GM23338 (cell line): ENCODE data around the gene UBA6. TPM values are rescaled to one million over a fixed set of nuclear protein-coding genes. Genes with fewer than 3 reads are reported as not detected.
"Not testable (repeated sequence)": the region's sequence is repeated elsewhere in the genome, so short reads cannot be mapped to it uniquely, and the experiment has no call there.

Experiments used
- ATAC-seq: fragments of 200-7000 bp; cut with Tn5 transposase; 3 replicates; pipeline ENCODE4 v1.9.1; 2020
- DNase-seq: peaks from one replicate; pipeline ENCODE4 v3.0.0-alpha.2; 2015; ENCODE audit warnings: low spot score
- H2AFZ ChIP-seq: fragments of 200-600 bp; sonication (generic); 2 replicates; pipeline ENCODE4 v1.8.0; 2016; ENCODE audit warnings: antibody characterized with exemption, mild to moderate bottlenecking, moderate library complexity
- H3F3A ChIP-seq: fragments of 200-600 bp; sonication (generic); replicated peaks from 2 replicates; pipeline ENCODE4 v1.8.0; 2017; ENCODE audit warnings: antibody characterized with exemption, mixed run types, low read depth
- H3K27ac ChIP-seq: fragments of 200-600 bp; sonication (generic); 2 replicates; pipeline ENCODE4 v1.6.1; 2016; ENCODE audit warnings: low read depth
- H3K27me3 ChIP-seq: fragments of 200-600 bp; sonication (generic); 2 replicates; pipeline ENCODE4 v1.8.0; 2016; ENCODE audit warnings: mild to moderate bottlenecking, mixed run types, moderate library complexity; ENCODE audit not compliant: insufficient read depth
- H3K36me3 ChIP-seq: fragments of 200-600 bp; sonication (generic); 2 replicates; pipeline ENCODE4 v1.8.0; 2016; ENCODE audit warnings: mild to moderate bottlenecking; ENCODE audit not compliant: insufficient read depth
- H3K4me1 ChIP-seq: fragments of 200-600 bp; sonication (generic); 2 replicates; pipeline ENCODE4 v1.8.0; 2016; ENCODE audit warnings: mild to moderate bottlenecking, moderate library complexity; ENCODE audit not compliant: insufficient read depth
- H3K4me2 ChIP-seq: fragments of 200-600 bp; sonication (generic); 2 replicates; pipeline ENCODE4 v1.7.1; 2017; ENCODE audit warnings: mixed run types
- H3K4me3 ChIP-seq: fragments of 200-600 bp; sonication (generic); 2 replicates; pipeline ENCODE4 v1.6.1; 2016; ENCODE audit warnings: mixed run types
- H3K79me2 ChIP-seq: fragments of 200-600 bp; sonication (generic); replicated peaks from 2 replicates; pipeline ENCODE4 v1.8.0; 2017; ENCODE audit warnings: mild to moderate bottlenecking; ENCODE audit not compliant: insufficient read depth
- H3K9me2 ChIP-seq: fragments of 200-600 bp; sonication (generic); 2 replicates; pipeline ENCODE4 v1.8.0; 2017; ENCODE audit not compliant: insufficient read depth
- H4K20me1 ChIP-seq: fragments of 200-600 bp; sonication (generic); replicated peaks from 2 replicates; pipeline ENCODE4 v1.8.0; 2017; ENCODE audit warnings: mild to moderate bottlenecking; ENCODE audit not compliant: insufficient read depth
- H3K27ac Mint-ChIP-seq: 2 replicates; pipeline ENCODE4 v1.8.0; 2020; ENCODE audit warnings: inconsistent platforms, mild to moderate bottlenecking, moderate library complexity, mixed read lengths
- H3K27me3 Mint-ChIP-seq: 3 replicates; pipeline ENCODE4 v1.8.0; 2022; ENCODE audit warnings: low read depth, mild to moderate bottlenecking, moderate library complexity, mixed read lengths, inconsistent platforms; ENCODE audit not compliant: insufficient read depth, poor library complexity
- H3K36me3 Mint-ChIP-seq: 3 replicates; pipeline ENCODE4 v1.8.0; 2021; ENCODE audit warnings: low read depth, mild to moderate bottlenecking, inconsistent platforms, moderate library complexity, mixed read lengths
- H3K4me1 Mint-ChIP-seq: 3 replicates; pipeline ENCODE4 v1.8.0; 2020; ENCODE audit warnings: mild to moderate bottlenecking, inconsistent platforms, mixed read lengths
- H3K4me3 Mint-ChIP-seq: 3 replicates; pipeline ENCODE4 v1.8.0; 2021; ENCODE audit warnings: moderate library complexity, mild to moderate bottlenecking, inconsistent platforms, mixed read lengths
- H3K9me3 Mint-ChIP-seq: 3 replicates; pipeline ENCODE4 v1.8.0; 2020; ENCODE audit warnings: moderate library complexity, mild to moderate bottlenecking, inconsistent platforms, mixed read lengths
- CREB1 ChIP-seq: fragments of 250-450 bp; sonication (Bioruptor Pico); IDR thresholded peaks from 2 replicates; pipeline ENCODE4 v1.5.0; 2020; ENCODE audit warnings: low read depth, mild to moderate bottlenecking, moderate library complexity
- EZH2 ChIP-seq: fragments of 200-600 bp; sonication (generic); IDR thresholded peaks from one replicate; pipeline ENCODE4 v1.8.0; 2017; ENCODE audit warnings: antibody characterized with exemption, mild to moderate bottlenecking, low read depth; ENCODE audit not compliant: unreplicated experiment
- EZH2phosphoT487 ChIP-seq: fragments of 200-600 bp; sonication (generic); IDR thresholded peaks from one replicate; pipeline ENCODE4 v1.8.1; 2018; ENCODE audit warnings: antibody characterized with exemption; ENCODE audit not compliant: unreplicated experiment
- JUNB ChIP-seq: IDR thresholded peaks from one replicate; pipeline ENCODE4 v1.6.1; 2016; ENCODE audit warnings: antibody characterized with exemption; ENCODE audit not compliant: unreplicated experiment
- NANOG ChIP-seq: IDR thresholded peaks from 2 replicates; pipeline ENCODE4 v1.6.1; 2016; ENCODE audit warnings: antibody characterized with exemption, borderline replicate concordance
- POLR2AphosphoS5 ChIP-seq: IDR thresholded peaks from 2 replicates; pipeline ENCODE4 v1.6.1; 2016; ENCODE audit warnings: antibody characterized with exemption, low read depth
- STAT1 ChIP-seq: IDR thresholded peaks from one replicate; pipeline ENCODE4 v1.6.1; 2016; ENCODE audit warnings: antibody characterized with exemption; ENCODE audit not compliant: unreplicated experiment
- ZNF114 ChIP-seq: fragments of 250-450 bp; sonication (Bioruptor Pico); IDR thresholded peaks from 2 replicates; pipeline ENCODE4 v1.5.0; 2020; ENCODE audit warnings: mild to moderate bottlenecking, moderate library complexity
- ZNF331 ChIP-seq: fragments of 250-450 bp; sonication (Bioruptor Pico); IDR thresholded peaks from 2 replicates; pipeline ENCODE4 v1.5.0; 2020; ENCODE audit warnings: low read depth, mild to moderate bottlenecking, moderate library complexity
- polyA plus RNA-seq: library from polyadenylated mRNA; unstranded; fragments of >200 nt; fragmentation: Nextera tagmentation; extraction: Ambion mirVana; gene quantifications from 2 replicates; pipeline ENCODE4 v1.2.1, GENCODE V29; 2016
- total RNA-seq: library from RNA; depleted of rRNA; stranded (reverse); fragments of >200 nt; shearing (Covaris generic); gene quantifications from 2 replicates; pipeline ENCODE4 v1.2.3, GENCODE V29; 2014
- TF ChIP-seq, protein P1 (sequence below), 2 experiments: fragments of 200-600 bp in 1 of 2; sonication (generic) in 1 of 2; conservative IDR thresholded peaks; 2 replicates each; pipeline versions ENCODE4 v1.5.1 to v1.6.1; 2016 to 2017; ENCODE audit warnings: antibody characterized with exemption in 2 of 2, low read depth in 2 of 2, mild to moderate bottlenecking in 2 of 2, moderate library complexity in 1 of 2
- TF ChIP-seq, protein P2 (sequence below): fragments of 250-450 bp; sonication (Bioruptor Pico); IDR thresholded peaks from 2 replicates; pipeline ENCODE4 v1.5.0; 2020; ENCODE audit warnings: mild to moderate bottlenecking, moderate library complexity
- TF ChIP-seq, protein P3 (sequence below): IDR thresholded peaks from 2 replicates; pipeline ENCODE4 v1.6.1; 2016; ENCODE audit warnings: antibody characterized with exemption

UBA6 gene
- total and polyA plus RNA-seq, 2 experiments from 2014 or later: 17.6 to 77.3 TPM

DNA sequence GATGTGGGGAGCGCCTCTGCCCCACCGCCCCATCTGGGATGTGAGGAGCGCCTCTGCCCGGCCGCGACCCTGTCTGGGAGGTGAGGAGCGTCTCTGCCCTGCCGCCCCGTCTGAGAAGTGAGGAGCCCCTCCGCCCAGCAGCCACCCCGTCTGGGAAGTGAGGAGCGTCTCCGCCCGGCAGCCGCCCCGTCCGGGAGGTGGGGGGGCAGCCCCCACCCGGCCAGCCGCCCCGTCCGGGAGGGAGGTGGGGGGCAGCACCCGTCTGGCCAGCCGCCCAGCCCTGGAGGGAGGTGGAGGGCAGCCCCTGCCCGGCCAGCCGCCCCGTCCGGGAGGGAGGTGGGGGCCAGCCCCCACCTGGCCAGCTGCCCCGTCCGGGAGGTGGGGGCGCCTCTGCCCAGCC lies 64.0 kb downstream of the UBA6 start:
- H3K27ac Mint-ChIP-seq, H3K27ac ChIP-seq, H3K79me2 ChIP-seq, H3K4me3 ChIP-seq, ATAC-seq, H3F3A ChIP-seq, H3K9me2 ChIP-seq, H3K4me1 ChIP-seq, H3K4me1 Mint-ChIP-seq, DNase-seq, H4K20me1 ChIP-seq, H3K4me3 Mint-ChIP-seq, H3K27me3 Mint-ChIP-seq, H3K4me2 ChIP-seq, H2AFZ ChIP-seq, H3K27me3 ChIP-seq: not testable (repeated sequence)
- peaks cover 21% of the 10 kb centered on the region; the same call in 1 of the 2 replicates for H3K36me3 ChIP-seq
- peaks cover 64% of the 10 kb centered on the region for H3K36me3 Mint-ChIP-seq
- peaks cover 13% of the 10 kb centered on the region for H3K9me3 Mint-ChIP-seq

DNA sequence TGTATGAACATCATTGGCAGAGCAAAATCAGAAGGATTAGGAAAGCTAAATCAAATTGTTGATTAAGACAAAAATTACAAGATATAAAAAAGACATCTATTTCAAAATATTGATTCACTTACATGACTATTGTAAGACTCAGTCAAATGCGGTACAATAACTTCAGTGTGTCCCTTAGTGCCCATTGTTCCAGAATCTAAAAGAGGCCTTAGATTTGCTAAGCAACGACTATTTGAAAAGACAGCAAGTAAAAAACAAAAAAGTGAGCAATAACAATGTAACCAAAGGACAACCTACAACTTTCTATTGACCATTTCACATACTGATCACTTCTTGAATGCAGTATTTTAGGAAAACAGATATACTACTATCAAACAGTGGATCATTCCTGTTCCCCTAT lies 65.6 kb downstream of the UBA6 start:
- H3K4me2 ChIP-seq: no peak overlapping the region
- ATAC-seq (no peak), DNase-seq (no peak)
- no peak overlapping the region for H2AFZ ChIP-seq
- H4K20me1 ChIP-seq: no peaks in the 10 kb centered on the region
- no peak overlapping the region for H3K4me3 ChIP-seq
- H3K27ac Mint-ChIP-seq: no peak overlapping the region
- H3K4me3 Mint-ChIP-seq: no peak overlapping the region
- no peaks in the 10 kb centered on the region for H3K4me1 ChIP-seq
- no peaks in the 10 kb centered on the region for H3K79me2 ChIP-seq
- H3K27me3 ChIP-seq: no peaks in the 10 kb centered on the region
- peaks cover 27% of the 10 kb centered on the region; the same call in 1 of the 2 replicates for H3K36me3 ChIP-seq
- H3K9me3 Mint-ChIP-seq: peaks cover 13% of the 10 kb centered on the region
- H3F3A ChIP-seq: no peaks in the 10 kb centered on the region
- peaks cover 4% of the 10 kb centered on the region for H3K27me3 Mint-ChIP-seq
- H3K36me3 Mint-ChIP-seq: peaks cover 72% of the 10 kb centered on the region
- no peaks in the 10 kb centered on the region for H3K4me1 Mint-ChIP-seq
- H3K27ac ChIP-seq: no peak overlapping the region
- no peaks in the 10 kb centered on the region for H3K9me2 ChIP-seq
- TF ChIP-seq, protein P1, sequence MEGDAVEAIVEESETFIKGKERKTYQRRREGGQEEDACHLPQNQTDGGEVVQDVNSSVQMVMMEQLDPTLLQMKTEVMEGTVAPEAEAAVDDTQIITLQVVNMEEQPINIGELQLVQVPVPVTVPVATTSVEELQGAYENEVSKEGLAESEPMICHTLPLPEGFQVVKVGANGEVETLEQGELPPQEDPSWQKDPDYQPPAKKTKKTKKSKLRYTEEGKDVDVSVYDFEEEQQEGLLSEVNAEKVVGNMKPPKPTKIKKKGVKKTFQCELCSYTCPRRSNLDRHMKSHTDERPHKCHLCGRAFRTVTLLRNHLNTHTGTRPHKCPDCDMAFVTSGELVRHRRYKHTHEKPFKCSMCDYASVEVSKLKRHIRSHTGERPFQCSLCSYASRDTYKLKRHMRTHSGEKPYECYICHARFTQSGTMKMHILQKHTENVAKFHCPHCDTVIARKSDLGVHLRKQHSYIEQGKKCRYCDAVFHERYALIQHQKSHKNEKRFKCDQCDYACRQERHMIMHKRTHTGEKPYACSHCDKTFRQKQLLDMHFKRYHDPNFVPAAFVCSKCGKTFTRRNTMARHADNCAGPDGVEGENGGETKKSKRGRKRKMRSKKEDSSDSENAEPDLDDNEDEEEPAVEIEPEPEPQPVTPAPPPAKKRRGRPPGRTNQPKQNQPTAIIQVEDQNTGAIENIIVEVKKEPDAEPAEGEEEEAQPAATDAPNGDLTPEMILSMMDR (conservative IDR thresholded peaks at IDR 0.05; ENCODE audit: low read depth in 2 of 2): no peak
- TF ChIP-seq CREB1 (CRISPR knock-in tag) (no peak), ZNF114 (CRISPR knock-in tag) (no peak), EZH2 (no peak), NANOG (no peak), POLR2AphosphoS5 (no peak), EZH2phosphoT487 (no peak), STAT1 (no peak), ZNF331 (CRISPR knock-in tag) (no peak), JUNB (no peak)
- TF ChIP-seq, protein P2, sequence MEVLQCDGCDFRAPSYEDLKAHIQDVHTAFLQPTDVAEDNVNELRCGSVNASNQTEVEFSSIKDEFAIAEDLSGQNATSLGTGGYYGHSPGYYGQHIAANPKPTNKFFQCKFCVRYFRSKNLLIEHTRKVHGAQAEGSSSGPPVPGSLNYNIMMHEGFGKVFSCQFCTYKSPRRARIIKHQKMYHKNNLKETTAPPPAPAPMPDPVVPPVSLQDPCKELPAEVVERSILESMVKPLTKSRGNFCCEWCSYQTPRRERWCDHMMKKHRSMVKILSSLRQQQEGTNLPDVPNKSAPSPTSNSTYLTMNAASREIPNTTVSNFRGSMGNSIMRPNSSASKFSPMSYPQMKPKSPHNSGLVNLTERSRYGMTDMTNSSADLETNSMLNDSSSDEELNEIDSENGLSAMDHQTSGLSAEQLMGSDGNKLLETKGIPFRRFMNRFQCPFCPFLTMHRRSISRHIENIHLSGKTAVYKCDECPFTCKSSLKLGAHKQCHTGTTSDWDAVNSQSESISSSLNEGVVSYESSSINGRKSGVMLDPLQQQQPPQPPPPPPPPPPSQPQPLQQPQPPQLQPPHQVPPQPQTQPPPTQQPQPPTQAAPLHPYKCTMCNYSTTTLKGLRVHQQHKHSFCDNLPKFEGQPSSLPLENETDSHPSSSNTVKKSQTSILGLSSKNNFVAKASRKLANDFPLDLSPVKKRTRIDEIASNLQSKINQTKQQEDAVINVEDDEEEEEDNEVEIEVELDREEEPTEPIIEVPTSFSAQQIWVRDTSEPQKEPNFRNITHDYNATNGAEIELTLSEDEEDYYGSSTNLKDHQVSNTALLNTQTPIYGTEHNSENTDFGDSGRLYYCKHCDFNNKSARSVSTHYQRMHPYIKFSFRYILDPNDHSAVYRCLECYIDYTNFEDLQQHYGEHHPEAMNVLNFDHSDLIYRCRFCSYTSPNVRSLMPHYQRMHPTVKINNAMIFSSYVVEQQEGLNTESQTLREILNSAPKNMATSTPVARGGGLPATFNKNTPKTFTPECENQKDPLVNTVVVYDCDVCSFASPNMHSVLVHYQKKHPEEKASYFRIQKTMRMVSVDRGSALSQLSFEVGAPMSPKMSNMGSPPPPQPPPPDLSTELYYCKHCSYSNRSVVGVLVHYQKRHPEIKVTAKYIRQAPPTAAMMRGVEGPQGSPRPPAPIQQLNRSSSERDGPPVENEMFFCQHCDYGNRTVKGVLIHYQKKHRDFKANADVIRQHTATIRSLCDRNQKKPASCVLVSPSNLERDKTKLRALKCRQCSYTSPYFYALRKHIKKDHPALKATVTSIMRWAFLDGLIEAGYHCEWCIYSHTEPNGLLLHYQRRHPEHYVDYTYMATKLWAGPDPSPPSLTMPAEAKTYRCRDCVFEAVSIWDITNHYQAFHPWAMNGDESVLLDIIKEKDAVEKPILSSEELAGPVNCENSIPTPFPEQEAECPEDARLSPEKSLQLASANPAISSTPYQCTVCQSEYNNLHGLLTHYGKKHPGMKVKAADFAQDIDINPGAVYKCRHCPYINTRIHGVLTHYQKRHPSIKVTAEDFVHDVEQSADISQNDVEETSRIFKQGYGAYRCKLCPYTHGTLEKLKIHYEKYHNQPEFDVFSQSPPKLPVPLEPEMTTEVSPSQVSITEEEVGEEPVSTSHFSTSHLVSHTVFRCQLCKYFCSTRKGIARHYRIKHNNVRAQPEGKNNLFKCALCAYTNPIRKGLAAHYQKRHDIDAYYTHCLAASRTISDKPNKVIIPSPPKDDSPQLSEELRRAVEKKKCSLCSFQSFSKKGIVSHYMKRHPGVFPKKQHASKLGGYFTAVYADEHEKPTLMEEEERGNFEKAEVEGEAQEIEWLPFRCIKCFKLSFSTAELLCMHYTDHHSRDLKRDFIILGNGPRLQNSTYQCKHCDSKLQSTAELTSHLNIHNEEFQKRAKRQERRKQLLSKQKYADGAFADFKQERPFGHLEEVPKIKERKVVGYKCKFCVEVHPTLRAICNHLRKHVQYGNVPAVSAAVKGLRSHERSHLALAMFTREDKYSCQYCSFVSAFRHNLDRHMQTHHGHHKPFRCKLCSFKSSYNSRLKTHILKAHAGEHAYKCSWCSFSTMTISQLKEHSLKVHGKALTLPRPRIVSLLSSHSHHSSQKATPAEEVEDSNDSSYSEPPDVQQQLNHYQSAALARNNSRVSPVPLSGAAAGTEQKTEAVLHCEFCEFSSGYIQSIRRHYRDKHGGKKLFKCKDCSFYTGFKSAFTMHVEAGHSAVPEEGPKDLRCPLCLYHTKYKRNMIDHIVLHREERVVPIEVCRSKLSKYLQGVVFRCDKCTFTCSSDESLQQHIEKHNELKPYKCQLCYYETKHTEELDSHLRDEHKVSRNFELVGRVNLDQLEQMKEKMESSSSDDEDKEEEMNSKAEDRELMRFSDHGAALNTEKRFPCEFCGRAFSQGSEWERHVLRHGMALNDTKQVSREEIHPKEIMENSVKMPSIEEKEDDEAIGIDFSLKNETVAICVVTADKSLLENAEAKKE: no peak
- TF ChIP-seq, protein P3, sequence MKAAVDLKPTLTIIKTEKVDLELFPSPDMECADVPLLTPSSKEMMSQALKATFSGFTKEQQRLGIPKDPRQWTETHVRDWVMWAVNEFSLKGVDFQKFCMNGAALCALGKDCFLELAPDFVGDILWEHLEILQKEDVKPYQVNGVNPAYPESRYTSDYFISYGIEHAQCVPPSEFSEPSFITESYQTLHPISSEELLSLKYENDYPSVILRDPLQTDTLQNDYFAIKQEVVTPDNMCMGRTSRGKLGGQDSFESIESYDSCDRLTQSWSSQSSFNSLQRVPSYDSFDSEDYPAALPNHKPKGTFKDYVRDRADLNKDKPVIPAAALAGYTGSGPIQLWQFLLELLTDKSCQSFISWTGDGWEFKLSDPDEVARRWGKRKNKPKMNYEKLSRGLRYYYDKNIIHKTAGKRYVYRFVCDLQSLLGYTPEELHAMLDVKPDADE: no peak
